Hippocampal formation (tissue), 2 donors: Measurements from ENCODE around the gene NMBR.
A peak's percentile ranks its signal among the peaks of the same experiment; 100 is the strongest.
"Not testable (repeated sequence)": the region's sequence is repeated elsewhere in the genome, so short reads cannot be mapped to it uniquely, and the experiment has no call there.

Source experiments
- DNase-seq, 2 donors: peaks; one replicate each; lab custom pipeline; 2025; lab: John Stamatoyannopoulos, UW

Gene NMBR

DNA sequence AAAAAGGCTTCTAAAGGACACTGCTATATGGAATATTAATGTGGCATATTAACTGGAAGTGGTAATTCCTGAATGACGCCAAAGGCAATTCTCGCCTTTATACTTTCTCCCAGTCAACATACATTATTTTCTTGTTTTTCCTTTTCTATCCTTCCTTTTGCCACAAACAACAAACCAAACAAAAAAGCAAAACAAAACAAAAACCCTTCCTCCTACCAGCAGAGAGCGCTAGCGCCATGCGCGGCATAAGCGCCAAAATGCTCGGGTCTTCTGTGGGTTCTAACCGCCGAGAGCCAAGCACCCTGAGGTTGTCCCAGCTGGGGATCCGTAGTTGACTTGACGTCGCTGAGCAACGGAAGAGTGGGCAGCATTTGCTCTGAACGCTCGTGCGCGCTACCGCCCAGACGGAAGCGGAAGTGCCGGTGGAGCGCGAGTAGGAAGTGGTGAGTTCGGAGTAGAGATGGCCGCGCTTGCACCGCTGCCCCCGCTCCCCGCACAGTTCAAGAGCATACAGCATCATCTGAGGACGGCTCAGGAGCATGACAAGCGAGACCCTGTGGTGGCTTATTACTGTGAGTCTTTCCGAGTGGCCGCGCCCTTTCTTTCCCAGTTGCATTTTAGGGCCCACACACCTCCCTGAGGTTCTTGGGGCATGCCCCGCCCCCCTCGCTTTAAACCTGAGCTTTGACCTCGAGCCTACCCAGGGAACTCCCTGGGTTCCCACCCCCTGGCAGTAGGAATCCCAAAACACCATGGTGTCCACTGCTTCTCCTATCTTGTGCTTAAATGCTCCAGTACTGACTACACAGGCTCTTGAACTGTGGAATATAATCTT lies at the start of gene NMBR, which contains the start of gene VTA1:
NMBR (minus strand) TSS at position 295 of the 835 bp plus-strand sequence. CDS start 58,464 bp downstream, outside the sequence.
VTA1 (plus strand) TSS at position 436 of the 835 bp plus-strand sequence; CDS start at position 461, 25 bp downstream.
- peak; percentile 97 to 98 for DNase-seq

DNA sequence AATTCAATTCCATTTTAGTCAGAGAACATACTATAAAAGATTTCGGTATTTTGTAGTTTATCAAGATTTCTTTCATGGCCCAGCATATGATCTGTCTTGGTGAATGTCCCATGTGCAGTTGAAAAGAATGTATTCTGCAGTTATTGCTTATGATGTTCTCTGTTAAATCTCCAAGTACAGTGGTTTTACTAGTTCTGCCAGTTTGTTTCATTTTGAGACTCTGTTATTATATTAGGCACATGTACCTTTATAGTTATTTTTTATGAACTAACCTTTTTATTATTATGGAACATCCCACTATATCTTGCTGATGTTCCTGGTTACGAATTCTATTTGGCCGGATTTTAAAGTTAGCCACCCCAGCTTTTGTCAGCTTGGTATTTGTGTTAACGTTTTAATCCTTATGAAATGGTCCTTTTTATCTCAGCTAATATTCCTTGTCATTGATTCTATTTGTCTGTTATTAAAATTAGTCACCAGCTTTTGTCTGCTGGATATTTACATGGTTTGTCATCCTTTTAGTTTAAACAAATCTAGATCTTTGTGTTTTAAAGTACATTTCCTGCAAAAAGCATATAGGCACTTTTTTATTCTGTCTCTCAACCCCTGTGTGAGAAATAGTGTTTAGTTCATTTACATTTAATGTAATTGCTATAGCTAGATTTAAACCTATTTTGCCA lies 49.1 kb upstream of the NMBR start:
- DNase-seq, result no peak

DNA sequence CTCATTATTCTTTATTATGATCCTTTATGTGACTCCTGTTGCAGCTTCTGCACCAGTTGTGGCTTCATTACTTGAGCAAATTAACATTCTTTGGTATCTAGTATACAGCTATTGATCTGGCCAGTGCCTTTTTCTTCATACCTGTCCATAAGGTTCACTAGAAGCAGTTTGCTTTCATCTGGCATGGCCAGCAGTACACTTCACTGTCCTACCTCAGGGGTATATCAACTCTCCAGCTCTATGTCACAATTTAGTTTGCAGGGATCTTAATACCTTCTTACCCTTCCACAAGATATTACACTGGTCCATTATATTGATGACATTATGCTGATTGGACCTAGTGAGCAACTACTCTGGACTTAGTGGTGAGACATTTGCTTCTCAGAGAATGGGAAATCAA lies 46.7 kb upstream of the NMBR start:
- DNase-seq, result no peak

DNA sequence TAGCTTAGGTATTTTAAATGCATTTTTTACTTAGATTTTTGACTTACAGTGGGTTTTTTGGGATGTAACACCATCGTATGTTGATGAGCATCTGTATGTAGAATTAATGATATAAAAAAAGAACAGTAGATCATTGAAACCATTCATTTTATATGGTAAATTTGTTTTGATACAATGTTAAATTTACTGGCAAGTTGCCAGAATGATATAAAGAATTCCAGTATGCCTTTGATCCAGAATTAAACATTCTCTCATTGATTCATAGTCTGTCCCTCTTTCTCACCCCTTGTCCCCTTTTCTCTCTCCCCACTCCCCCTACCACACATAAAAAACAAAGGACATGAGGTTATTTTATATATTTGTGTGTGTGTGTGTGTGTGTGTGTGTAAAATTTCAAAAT lies 45.4 kb upstream of the NMBR start:
- DNase-seq, result no peak

DNA sequence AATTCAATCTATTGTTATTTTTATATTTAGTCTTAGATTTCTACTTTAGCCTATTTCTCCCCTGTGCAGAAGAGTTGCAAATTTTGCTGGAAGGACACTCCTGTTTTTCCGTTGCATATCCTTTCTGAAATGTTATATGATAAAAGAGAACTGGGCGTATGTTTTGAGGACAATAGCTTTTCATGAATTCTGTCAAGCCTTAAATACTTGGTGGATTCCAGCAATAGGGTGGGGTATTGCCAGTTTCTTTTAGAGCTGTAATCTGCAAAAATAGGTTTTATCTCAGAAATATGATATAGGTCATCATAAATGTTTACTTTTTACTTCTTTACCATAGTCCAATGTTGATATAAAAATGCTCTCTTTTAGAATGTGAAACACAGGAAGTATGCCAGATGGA lies 42.1 kb upstream of the NMBR start:
- no peak for DNase-seq

DNA sequence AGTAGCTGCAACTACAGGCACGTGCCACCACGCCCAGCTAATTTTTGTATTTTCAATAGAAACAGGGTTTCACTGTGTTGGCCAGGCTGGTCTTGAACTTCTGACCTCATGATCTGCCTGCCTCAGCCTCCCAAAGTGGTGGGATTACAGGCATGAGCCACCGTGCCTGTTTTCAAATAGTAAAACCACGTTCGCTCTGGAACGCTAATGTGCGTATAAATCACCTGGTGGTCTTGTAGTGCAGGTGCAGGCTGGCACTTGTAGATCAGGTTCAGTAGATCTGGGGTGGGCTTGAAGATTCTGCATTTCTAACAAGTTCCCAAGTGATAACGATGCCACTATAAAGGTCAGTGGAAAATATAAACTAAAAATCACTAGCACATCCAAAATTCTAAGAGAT lies 41.4 kb upstream of the NMBR start:
- DNase-seq, result not testable (repeated sequence)

DNA sequence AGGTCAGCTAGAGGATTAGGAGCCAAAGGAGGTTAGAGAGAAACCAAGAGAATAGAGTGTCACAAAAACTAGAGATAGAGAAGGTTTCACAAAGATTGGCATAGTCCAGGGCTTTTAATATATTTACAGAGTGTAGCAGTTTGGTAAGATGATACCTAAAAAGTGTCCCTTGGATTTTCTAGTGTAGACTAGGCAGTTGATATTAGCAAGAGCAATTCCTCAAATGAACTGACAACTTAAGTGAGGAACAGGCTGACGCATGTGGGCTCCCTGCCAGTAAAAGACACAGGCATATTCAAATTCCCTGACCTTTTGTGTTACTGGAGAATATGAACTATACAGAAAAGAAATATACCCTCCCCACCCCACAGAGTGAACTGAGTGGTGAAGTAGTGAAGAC lies 40.3 kb upstream of the NMBR start:
- DNase-seq, result no peak

DNA sequence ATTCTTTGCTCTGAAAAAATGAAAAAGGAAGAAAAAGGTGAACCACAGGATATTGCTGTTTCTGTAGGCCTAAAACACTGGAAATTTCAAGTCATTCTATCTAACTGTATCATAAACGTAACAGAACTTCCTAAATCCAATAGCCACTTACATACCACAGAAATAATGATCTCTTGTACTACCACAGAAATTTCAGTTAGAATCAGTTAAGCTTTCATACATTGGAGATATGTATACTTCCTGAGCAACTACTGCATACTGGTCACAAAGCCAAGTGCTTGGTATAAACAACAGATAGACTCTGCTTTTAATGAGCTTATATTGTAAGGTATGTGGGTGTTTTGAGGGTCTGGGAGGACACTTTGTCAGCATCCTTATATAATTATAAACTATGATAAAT lies 38.7 kb upstream of the NMBR start:
- no peak for DNase-seq

DNA sequence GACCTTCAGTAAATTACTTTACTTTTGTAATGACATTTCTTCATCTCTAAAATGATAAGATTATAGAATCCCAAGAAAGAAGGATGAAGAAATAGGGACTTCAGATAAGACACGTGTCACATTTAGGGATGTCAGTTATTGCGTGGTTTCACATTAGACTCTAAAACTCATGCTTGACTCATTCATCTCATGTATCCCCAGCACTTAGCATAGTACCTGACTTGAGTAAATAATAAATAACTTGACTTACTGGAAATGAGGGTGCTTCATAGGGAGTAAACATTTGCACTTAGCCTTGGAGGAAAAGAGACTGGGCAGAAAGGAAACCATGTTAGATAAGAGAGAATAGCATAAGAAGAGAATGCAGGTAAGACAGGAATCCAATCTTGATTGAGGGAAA lies 37.4 kb upstream of the NMBR start:
- no peak for DNase-seq

DNA sequence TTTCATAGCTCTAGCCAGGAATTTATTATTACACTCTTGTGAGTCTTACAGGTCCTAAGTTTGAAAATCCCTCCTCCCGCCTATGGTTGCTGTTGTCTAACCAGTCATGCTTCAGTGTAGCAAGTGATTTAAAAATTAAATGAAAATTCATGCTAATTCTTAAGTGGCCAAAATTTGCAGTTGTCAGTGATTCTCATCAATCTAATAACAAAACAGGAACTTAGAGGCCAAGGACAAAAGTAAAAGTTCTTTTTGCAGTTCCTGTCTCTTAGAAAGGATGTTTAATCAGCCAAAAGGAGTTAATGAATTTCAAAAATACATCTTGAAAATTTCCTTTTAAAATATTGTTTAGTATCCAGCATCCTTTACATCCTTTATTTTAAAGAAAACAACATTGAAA lies 36.4 kb upstream of the NMBR start:
- DNase-seq, result no peak

DNA sequence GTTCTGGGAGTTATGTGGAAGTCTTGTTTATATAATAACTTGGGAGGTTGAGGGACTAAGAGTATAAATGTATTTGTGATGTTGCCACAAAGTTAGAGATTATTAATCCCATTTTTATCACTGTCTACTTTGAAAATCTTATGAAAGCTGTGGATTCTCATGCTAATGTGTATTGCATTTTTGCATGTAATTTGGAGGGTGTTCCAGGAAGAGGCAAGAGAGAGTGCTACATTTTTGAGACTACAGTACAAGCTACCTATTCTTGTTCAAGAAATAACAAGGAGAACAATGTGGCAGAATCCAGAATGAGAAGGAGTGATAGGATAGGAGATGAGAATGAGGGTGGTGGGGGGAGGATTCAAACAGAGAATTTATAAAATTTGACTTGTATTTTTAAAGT lies 35.1 kb upstream of the NMBR start:
- DNase-seq, result no peak

DNA sequence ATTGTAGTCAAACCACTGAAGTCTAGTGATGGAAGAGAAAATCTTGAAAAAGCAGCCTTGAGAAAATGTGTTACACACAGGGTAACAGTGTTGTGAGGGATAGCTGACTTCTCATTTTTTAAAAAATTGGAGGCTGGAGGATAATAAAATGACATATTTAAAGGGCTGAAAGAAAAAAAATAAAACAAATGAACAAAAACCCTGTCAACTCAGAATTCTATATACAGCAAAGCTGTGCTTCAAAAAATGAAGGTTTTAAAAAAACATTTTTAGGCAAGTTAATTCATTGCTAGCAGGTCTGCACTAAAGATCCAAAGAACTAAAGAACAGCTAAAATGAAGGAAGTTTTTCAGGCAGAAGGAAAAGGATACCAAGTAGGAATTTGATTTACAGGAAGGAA lies 31.2 kb upstream of the NMBR start:
- no peak for DNase-seq

DNA sequence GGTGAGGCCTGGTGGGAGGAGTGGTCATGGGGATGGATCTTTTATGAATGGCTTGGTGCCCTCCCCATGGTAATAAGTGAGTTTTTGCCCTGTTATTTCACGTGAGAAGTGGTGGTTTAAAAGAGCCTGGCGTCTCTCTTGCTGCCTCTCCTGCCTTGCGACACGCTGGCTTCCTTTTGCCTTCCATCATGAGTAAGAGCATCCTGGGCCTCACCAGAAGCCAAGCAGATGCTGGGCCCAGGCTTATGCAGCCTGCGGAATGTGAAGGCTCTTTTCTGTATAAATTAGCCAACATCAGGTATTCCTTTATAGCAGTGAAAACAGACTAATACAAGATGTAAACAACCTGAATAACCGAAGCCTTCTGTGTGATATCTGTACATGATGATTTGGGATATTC lies 27.8 kb upstream of the NMBR start:
- DNase-seq, result no peak

DNA sequence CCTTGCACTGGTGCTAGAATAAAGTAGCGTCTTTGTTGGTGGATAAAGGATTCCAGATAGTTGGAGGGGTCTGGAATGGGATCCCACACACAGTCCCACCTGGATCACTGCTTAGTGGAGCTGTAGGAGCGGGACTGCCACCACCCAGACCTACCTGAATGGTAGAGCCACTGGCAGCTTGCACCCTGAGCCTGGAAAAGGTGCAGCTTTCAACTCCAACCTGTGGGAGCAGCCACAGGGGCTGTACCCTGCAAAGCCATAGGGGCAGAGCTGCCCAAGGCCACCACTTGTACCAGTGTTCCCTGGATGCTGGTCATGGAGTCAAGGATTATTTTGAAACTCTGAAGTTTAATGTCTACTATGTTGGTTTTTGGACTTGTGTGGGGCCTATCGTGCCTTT lies 27.1 kb upstream of the NMBR start:
- no peak for DNase-seq

DNA sequence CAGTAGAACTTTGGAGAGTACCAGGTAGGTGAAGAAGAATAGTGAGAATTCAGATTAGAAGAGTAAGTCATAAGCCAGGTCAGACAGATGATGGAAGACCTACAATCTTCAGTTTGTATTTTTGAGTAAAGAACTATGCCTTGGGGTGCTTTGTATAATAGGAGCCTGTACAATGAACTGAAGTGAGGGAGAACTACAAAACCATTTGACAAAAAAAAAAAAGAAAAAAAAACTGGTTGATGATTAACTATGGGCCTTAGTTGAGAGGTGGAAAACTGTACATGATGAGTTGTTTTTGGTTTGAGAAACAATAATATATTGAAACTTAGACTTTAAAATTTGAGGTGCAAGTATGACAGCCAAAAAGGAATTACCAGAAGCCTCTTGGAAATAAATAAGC lies 25.8 kb upstream of the NMBR start:
- DNase-seq, result no peak

DNA sequence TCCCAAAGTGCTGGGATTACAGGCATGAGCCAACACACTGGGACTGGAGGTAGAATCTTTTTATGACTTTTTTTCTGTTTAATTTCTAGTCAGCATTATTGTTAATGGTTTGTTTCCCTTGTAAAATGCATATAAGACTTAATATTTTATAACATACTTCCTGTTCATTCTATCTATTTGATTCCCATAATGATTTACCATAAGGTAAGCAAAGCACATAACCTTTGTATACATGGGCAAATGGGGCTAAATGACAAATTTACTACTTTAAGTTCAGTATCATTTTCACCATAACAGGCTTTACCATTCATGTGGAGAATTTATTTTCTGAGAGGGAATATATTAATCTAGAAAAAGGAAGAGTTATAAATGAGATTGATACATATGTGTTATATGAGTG lies 24.4 kb upstream of the NMBR start:
- no peak for DNase-seq

DNA sequence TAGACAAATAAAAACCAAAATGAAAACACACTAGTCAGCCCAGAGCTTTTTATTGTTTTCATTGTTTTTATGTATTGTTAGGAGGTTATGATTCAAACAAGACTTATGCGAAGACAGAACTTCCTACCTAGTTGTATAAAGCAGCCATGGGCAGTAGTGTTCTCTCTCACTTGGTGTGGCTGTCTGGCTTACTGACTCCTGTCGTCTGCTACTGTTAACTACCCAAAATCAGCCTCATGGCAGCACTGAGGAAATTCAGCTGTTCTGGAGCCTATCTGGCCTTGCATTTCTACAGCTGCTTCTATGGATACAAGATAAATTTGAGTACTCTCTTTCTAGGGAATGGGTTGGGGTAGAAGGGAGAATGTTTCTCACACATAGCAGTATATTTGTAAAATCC lies 20.6 kb upstream of the NMBR start:
- DNase-seq, result no peak

DNA sequence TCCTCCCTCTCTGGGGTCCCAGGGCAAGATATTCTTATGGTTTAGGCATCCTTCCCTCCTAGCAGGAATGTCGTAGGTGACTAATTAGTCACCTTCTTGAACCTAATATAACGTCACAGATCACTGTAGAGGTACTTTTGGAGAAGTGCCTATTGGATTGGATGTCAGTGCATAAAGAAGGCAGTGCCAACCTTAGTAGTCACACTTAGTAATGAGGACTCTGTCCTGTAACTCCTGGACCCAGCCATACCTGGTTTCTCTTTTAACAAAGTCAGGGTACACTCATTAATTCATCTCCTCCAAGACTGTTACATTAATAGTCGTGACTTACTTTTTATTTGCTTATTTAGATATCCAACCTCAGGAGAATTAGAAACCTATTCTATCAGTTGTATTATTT lies 20.1 kb upstream of the NMBR start:
- DNase-seq, result no peak

DNA sequence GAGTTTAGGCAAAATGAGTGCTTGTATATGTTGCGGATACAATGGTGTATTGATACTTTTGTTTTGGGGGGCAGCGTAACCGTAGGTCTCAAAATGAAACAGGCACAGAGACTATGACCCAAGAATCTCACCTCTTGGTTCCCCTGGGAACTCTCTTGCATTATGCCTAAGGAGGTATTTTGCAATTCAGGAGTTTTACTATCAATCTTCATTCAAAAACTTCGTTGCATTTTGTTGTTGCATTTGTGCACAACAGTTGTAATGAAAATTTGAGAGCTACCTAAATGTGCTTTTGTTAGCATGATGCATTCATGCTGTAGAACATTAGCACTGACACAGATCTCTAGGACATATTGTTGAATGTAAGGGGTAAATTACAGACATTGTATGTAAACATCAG lies 18.3 kb upstream of the NMBR start:
- DNase-seq, result no peak

DNA sequence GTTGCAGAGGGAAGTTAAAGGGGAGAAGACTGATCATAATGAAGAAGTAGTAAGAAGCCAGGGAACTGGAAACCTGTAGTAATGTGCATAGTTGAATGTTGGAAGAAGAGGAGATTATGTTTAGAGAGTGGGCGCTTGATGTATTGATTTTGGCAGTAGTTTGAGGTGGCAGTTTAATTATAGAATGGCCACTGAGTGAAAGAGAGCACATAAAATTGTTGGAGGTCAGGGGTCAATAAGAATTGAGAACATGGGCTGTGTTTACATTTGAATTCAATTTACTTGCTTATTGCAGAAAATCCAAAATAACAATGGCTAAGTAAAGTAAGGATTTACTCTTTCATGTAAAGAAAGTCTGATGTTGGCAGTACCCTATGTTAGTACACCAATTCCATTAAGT lies 15.9 kb upstream of the NMBR start:
- DNase-seq, result no peak

DNA sequence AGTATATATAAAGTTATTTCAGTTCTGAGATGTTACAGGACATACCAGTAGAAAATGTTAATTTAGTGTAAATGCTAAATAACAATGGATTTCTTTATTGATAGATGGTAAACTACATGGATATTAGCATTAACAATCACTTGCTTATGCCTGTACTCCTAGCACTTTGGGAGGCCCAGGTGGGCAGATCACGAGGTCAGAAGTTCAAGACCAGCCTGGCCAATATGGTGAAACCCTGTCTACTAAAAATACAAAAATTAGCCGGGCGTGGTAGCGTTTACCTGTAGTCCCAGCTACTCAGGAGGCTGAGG lies 9.8 kb upstream of the NMBR start:
- not testable (repeated sequence) for DNase-seq

DNA sequence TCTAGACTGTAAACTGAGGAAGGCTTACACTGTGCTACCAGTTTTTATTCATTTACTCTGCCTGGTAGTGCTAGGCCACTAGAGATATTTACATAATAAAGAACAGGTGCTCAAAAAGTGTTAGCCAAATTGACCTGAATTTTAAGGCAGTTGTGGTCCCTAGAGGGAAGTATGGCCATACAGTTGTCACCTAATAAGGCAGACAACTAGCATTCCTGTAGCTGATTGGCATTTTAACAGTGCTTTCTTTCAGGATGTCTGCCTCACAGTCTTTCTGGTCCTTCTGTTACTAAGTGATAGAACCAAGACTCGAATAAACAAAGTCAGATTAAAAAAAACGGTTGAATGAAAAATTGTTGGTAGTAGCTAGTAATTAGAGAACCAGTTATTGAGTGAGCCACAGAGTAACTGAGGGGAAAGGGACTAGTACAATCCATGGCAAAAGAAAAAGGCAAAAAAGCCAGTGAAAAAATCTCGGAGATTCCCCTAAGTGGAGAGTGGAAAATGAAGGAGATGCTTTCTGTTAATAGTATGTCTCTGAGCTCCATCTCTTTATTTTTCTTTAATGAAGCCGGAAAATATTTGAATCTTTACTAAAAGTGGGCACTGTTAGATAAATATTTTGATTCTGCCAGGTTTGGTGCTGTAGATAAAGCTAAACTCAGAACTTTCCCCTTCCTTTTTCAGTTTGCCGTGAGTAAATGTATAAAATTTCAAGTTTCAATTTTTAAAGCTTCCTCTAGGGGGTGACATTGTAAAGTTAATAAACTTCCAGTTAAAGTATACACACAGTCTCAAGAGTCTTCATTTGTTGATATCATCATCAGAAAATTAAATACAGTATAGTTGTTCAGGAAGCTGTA lies 9.2 kb upstream of the NMBR start:
- DNase-seq, result peak in 1 of 2 donors; percentile 31

DNA sequence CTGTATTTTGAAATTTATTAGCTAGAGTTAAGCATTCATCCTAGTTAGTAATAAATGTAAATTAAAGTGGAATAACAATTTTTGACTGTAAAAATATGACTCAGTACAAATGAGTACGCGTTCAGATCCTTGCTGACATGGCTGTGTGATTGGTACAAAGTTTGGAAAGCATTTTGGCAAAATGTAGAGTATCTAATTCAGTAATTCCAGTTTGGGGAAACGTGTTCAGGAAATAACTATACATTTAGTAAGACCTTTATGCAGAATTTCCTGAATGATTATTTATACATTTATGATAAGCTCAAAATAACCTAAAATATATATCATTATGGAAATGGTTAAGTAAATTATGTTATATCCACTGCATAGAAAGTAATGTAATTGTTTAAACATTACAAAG lies 8.2 kb upstream of the NMBR start:
- DNase-seq, result no peak
